Subcutaneous adipose tissue (tissue), 4 donors: ENCODE results near the gene M1AP. TPM values are rescaled to one million over a fixed set of nuclear protein-coding genes. Genes with fewer than 3 reads are reported as not detected.

Experiments used
- total RNA-seq, 4 donors: library from RNA; depleted of rRNA; stranded (reverse); fragments of >200 nt; gene quantifications; one replicate each; pipeline ENCODE4 v1.1.0, GENCODE V29; 2016
- TF ChIP-seq, protein P1 (sequence below): fragments of 450-650 bp; IDR thresholded peaks from one replicate; pipeline ENCODE4 v1.5.1; 2016; ENCODE audit warnings: low read depth, mild to moderate bottlenecking, control low read depth, antibody characterized with exemption, moderate library complexity

The M1AP gene
- total RNA-seq, 4 donors from 2014 or later: 0.33 to 3.9 (median 2.0) TPM

DNA sequence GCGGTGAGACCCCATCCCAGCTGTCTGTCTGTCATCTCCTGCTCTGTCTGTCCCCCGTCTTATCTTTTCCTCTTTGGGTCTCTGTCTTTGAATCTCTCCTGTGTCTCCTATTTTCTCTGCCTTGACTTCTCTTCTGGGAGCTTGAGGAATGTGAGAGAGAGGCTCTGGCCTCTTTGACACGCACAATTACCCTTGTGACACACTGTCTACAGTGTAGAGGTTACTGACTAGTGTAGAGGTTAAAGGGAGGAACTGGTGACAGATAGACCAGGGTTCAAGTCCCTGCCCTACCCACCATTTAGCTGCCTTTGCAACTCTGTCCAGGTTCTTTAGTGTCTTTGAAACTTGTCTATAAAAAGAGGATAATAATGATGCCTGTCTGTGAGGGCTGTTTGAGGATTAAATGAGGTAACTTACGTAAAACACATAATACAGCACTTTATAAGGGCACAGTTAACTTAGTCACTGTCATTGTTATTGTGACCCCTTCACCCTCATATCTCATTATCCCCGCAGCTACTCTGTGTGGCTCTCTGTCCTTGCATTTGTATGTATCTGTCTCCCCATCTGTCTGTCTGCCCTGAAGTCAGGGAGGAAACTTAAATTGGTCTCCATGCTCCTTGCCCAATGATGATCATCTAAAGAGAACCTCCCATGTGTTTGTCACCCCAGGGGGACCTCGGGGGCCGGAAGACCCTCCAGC, 25.8 kb upstream of the M1AP start:
- TF ChIP-seq, protein P1, sequence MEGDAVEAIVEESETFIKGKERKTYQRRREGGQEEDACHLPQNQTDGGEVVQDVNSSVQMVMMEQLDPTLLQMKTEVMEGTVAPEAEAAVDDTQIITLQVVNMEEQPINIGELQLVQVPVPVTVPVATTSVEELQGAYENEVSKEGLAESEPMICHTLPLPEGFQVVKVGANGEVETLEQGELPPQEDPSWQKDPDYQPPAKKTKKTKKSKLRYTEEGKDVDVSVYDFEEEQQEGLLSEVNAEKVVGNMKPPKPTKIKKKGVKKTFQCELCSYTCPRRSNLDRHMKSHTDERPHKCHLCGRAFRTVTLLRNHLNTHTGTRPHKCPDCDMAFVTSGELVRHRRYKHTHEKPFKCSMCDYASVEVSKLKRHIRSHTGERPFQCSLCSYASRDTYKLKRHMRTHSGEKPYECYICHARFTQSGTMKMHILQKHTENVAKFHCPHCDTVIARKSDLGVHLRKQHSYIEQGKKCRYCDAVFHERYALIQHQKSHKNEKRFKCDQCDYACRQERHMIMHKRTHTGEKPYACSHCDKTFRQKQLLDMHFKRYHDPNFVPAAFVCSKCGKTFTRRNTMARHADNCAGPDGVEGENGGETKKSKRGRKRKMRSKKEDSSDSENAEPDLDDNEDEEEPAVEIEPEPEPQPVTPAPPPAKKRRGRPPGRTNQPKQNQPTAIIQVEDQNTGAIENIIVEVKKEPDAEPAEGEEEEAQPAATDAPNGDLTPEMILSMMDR: no peak

DNA sequence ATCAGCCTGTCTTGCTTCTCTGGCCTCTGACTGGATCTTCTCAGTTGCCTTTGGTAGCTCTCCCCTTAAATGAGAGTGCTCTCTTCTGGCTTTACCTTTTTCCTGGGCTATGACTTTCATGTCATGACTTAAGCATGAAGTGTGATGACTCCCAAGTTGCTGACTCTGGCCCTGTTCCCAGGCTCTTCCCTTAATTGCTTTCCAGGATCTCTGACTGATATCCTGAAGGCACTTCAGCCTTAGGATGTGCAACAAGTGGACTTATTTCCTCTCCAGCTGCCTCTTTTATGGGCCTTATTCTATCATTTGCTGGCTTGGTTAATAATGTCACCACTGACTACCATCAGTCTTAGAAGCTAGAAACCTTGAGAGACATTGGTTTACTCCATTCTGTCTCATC, 23.3 kb upstream of the M1AP start:
- TF ChIP-seq, protein P1: no peak

DNA sequence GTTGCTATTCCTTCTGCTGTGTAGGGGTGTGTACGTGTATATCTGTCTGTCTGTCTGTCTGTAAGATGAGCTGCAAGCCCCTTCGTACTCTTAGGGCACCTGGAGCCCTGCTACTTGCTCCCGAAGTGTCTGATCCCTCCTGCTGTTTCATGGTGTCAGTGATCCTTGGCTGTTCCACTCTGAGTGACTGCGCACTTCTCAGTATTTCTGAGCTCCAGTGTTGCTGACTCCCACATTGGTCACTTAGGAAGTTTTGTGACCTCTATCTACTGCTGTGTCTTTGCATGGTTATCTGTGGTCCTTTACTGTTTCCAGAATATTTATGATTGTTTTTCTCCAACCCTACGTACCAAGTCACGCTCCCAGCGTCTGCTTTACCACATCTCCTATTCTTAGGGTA, 22.1 kb upstream of the M1AP start:
- TF ChIP-seq, protein P1: no peak

DNA sequence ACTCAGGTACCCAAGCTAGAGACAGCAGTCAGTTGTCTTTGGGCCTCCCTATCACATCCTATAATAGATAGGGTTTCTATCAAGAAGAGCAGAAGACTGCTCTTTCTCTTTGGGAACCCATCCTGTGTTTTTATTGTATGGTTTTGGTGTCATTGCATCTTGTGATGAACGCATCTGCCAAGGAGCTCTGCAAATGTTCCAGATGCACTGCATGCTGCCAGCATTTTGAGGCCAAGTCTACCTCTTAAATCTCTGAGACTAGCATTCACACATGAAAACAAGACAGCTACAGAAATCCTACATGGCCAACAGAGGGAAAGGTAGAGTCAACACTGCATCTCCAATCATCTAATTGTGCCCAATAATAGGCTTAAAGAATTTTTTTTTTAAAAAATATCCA, 20.0 kb upstream of the M1AP start:
- TF ChIP-seq, protein P1: no peak

DNA sequence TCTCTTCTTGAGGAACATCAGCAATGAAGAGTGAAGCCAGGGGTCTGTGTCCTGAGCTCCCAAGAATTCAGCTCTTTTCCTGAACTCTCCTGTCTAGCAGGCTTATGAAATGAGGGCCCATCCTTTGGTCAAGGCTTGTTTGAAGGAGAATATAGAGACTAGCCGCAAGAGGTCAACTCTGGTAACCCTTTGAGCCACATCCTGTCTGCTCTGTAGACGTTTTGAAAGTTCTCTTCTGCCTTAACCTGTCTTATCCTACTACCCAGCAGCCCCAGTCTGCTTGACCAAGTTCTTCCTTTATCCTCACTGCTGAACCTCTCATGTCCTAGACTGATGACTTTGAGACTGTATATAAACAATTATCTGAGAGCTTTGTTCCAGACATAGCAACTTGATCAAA, 11.3 kb upstream of the M1AP start:
- TF ChIP-seq, protein P1: no peak

DNA sequence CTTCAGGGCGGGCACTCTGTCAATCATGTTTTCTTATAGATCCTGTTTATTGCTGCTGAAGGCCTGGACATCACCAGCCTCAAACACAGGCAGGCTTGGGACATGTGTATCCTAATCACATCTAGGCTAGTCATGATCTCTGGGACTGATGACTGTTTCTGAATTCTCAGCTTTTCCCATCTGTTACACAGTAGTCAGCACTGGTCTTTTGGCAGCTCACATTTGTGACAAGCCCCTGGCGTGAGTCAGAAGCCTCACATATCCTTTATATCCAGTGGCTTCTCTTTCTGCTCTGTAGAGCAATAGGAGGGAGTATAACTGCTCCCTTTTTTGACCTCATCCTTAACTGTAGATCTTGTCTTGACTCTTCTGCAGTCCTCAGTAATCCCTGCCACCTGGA, 10.4 kb upstream of the M1AP start:
- TF ChIP-seq, protein P1: no peak

DNA sequence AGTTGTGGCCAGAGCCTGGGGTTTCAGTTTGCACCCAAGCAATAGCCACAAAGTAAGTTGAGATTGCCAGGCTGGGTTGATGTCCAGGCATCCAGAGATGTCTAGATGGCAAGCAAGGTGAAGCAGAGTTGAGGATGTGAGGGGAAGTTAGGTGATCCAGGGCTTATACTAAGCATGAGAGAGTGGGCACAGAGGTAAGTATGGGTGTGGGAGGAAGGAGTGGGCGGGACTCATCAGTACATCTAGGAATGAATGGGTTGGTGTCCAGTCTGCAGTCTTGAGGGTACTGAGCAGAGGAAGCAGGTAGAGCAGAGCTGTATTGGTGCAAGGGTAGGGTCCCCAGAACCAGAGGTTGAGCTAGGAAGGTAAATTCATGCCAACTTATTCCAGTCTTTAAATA, 7.4 kb upstream of the M1AP start:
- TF ChIP-seq, protein P1: no peak
